Thymus (tissue), 11 donors: Measurements from ENCODE around the gene SHISA6. TPM values are rescaled to one million over a fixed set of nuclear protein-coding genes. Genes with fewer than 3 reads are reported as not detected.

Experiments
- DNase-seq, 9 donors: peaks; one replicate each; pipeline ENCODE4 v3.0.0-alpha.2; 2013; ENCODE audit warnings: low spot score in 9 of 9, low read depth in 6 of 9, missing footprints in 1 of 9
- H3K27ac ChIP-seq, 2 donors: one replicate each; pipeline ENCODE4 v1.5.1; 2013; ENCODE audit warnings: control low read depth in 1 of 2, low read depth in 1 of 2, low read length in 1 of 2, mild to moderate bottlenecking in 1 of 2, moderate library complexity in 1 of 2
- H3K27me3 ChIP-seq, 2 donors: one replicate each; pipeline ENCODE4 v1.5.1; 2013; ENCODE audit warnings: low read length in 1 of 2; ENCODE audit not compliant: control insufficient read depth in 2 of 2, insufficient read depth in 1 of 2
- H3K36me3 ChIP-seq, 2 donors: one replicate each; pipeline ENCODE4 v1.5.1; 2013; ENCODE audit warnings: low read length in 1 of 2, mild to moderate bottlenecking in 1 of 2, moderate library complexity in 1 of 2; ENCODE audit not compliant: control insufficient read depth in 2 of 2, insufficient read depth in 2 of 2
- H3K4me1 ChIP-seq, 2 donors: one replicate each; pipeline ENCODE4 v1.5.1; 2013; ENCODE audit warnings: low read length in 2 of 2; ENCODE audit not compliant: control insufficient read depth in 2 of 2, insufficient read depth in 2 of 2
- H3K4me3 ChIP-seq, 2 donors: one replicate each; pipeline ENCODE4 v1.5.1; 2013; ENCODE audit warnings: low read length in 2 of 2, control low read depth in 1 of 2, mild to moderate bottlenecking in 1 of 2
- H3K9me3 ChIP-seq, 2 donors: one replicate each; pipeline ENCODE4 v1.5.1; 2013; ENCODE audit warnings: low read length in 1 of 2, mild to moderate bottlenecking in 1 of 2; ENCODE audit not compliant: control insufficient read depth in 2 of 2, insufficient read depth in 1 of 2
- WGBS: extraction: QIAGEN DNeasy Blood & Tissue Kit; methylation state at CpG from one replicate; pipeline ENCODE4 v1.1.7; 2013; 5-methylcytosine and 5-hydroxymethylcytosine counted together
- polyA plus RNA-seq: library from polyadenylated mRNA; stranded (reverse); fragments of 200-250 nt; gene quantifications from one replicate; pipeline ENCODE4 v1.2.3, GENCODE V29; 2013
- total RNA-seq: library from RNA; stranded (reverse); fragments of 120-200 nt; gene quantifications from one replicate; pipeline ENCODE4 v1.2.4, GENCODE V29; 2013
- donor health status: healthy.

Gene SHISA6
- total and polyA plus RNA-seq, 2 donors: 0.02 to 0.09 TPM

- peak in 8 of 9 donors; percentile 6 to 60 (median 36) for DNase-seq
- H3K9me3 ChIP-seq: peaks cover 0 to 3% of the 10 kb centered on the region in 2 donors
- H3K27me3 ChIP-seq: peaks cover 0 to 12% of the 10 kb centered on the region in 2 donors
- no peak within 1 kb of the TSS for H3K27ac ChIP-seq
- H3K36me3 ChIP-seq: no peaks in the 10 kb centered on the region
- no peaks in the 10 kb centered on the region for H3K4me1 ChIP-seq
- WGBS: 8% methylated on average over 84 of the region's 84 CpGs
- H3K4me3 ChIP-seq: peak within 1 kb of the TSS in 1 of 2 donors; percentile 12
Observed at GRCh38 chr17:11598274-11599221, 357.5 kb downstream of the SHISA6 start, which contains the start of gene DNAH9. DNAH9 (plus strand) TSS chr17:11598470; CDS start chr17:11598499, 29 bp downstream.

GRCh38 chr17:11601661-11602060 is 360.6 kb downstream of the SHISA6 start:
- 78% methylated on average over 5 of the region's 5 CpGs for WGBS
- Histone ChIP-seq H3K27ac (no peak overlapping the region), H3K4me1 (no peaks in the 10 kb centered on the region), H3K9me3 (peaks cover 0 to 3% of the 10 kb centered on the region in 2 donors), H3K4me3 (no peak overlapping the region), H3K36me3 (no peaks in the 10 kb centered on the region), H3K27me3 (peaks cover 0 to 12% of the 10 kb centered on the region in 2 donors)
- DNase-seq: no peak

GRCh38 chr17:11608396-11608795 is 367.4 kb downstream of the SHISA6 start:
- DNase-seq: peak in 2 of 9 donors; percentile 3 to 19
- Histone ChIP-seq H3K36me3 (no peaks in the 10 kb centered on the region), H3K27ac (no peak overlapping the region), H3K4me1 (no peaks in the 10 kb centered on the region), H3K9me3 (no peaks in the 10 kb centered on the region), H3K27me3 (no peaks in the 10 kb centered on the region), H3K4me3 (no peak overlapping the region)
- WGBS: 78% methylated on average over 6 of the region's 6 CpGs

- Histone ChIP-seq H3K9me3 (no peaks in the 10 kb centered on the region), H3K27ac (no peak overlapping the region), H3K36me3 (no peaks in the 10 kb centered on the region), H3K4me1 (no peaks in the 10 kb centered on the region), H3K27me3 (no peaks in the 10 kb centered on the region), H3K4me3 (no peak overlapping the region)
- WGBS: 30% methylated on average over 6 of the region's 6 CpGs
- no peak for DNase-seq
Observed at GRCh38 chr17:11610999-11611566, 370.1 kb downstream of the SHISA6 start.

- Histone ChIP-seq H3K27me3 (no peaks in the 10 kb centered on the region), H3K9me3 (no peaks in the 10 kb centered on the region), H3K4me3 (no peak overlapping the region), H3K4me1 (no peaks in the 10 kb centered on the region), H3K36me3 (no peaks in the 10 kb centered on the region), H3K27ac (no peak overlapping the region)
- 59% methylated on average over 2 of the region's 2 CpGs for WGBS
- no peak for DNase-seq
Observed at GRCh38 chr17:11612956-11613355, 371.9 kb downstream of the SHISA6 start.
